Duodenal mucosa (tissue), 2 donors: ENCODE measurements around the gene APMAP.
"Not testable (repeated sequence)": the region's sequence is repeated elsewhere in the genome, so short reads cannot be mapped to it uniquely, and the experiment has no call there.

Experiments
- H3K27ac ChIP-seq: one replicate; pipeline ENCODE4 v1.7.0; 2013; ENCODE audit warnings: low read depth, low read length
- H3K27me3 ChIP-seq, 2 donors: one replicate each; pipeline ENCODE4 v1.7.0; 2013; ENCODE audit warnings: low read length in 2 of 2, control low read depth in 1 of 2; ENCODE audit not compliant: insufficient read depth in 2 of 2, control insufficient read depth in 1 of 2
- H3K36me3 ChIP-seq, 2 donors: one replicate each; pipeline ENCODE4 v1.7.0; 2013; ENCODE audit warnings: low read length in 2 of 2, control low read depth in 1 of 2; ENCODE audit not compliant: insufficient read depth in 2 of 2, control insufficient read depth in 1 of 2
- H3K4me1 ChIP-seq, 2 donors: one replicate each; pipeline ENCODE4 v1.7.0; 2013; ENCODE audit warnings: low read length in 2 of 2, control low read depth in 1 of 2; ENCODE audit not compliant: insufficient read depth in 2 of 2, control insufficient read depth in 1 of 2
- H3K4me3 ChIP-seq, 2 donors: one replicate each; pipeline ENCODE4 v1.7.0; 2013; ENCODE audit warnings: low read length in 2 of 2, low read depth in 1 of 2
- H3K9ac ChIP-seq, 2 donors: one replicate each; pipeline ENCODE4 v1.7.0; 2013; ENCODE audit warnings: low read length in 2 of 2, low read depth in 1 of 2
- H3K9me3 ChIP-seq, 2 donors: one replicate each; pipeline ENCODE4 v1.7.0; 2013; ENCODE audit warnings: low read length in 2 of 2, control low read depth in 1 of 2; ENCODE audit not compliant: control insufficient read depth in 1 of 2

Gene APMAP

DNA sequence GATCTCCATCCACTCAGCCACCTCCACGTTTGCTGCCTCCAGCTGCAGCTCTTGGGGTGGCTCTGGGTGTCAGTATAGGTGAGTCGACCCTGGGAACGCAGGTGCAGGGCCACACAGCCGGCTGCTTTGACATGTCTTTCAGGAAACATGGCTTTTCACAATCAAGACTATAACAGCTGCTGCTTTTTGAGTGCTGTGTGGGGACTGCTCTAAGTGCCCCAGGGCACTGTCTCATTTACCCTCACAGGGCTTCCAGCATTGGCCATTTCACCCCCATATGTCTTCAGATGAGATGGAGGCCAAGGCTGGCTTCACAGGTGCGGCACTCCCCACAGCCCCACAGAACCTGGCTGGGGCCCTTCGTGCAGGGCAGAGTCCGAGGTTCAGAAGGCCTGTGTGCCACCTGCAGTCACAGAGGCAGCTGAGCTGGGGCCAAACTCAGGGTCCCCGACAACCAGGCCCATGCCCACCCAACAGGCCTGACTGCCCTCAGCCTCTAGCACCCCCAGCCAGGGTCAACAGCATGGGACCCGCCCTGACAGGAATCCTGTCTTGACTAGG lies 58.4 kb downstream of the APMAP start:
- no peak overlapping the region for H3K27ac ChIP-seq
- peaks cover 25 to 30% of the 10 kb centered on the region in 2 donors for H3K4me1 ChIP-seq
- H3K4me3 ChIP-seq = no peak overlapping the region
- no peak overlapping the region for H3K9ac ChIP-seq
- H3K36me3 ChIP-seq = no peaks in the 10 kb centered on the region
- H3K27me3 ChIP-seq = no peaks in the 10 kb centered on the region
- no peaks in the 10 kb centered on the region for H3K9me3 ChIP-seq

DNA sequence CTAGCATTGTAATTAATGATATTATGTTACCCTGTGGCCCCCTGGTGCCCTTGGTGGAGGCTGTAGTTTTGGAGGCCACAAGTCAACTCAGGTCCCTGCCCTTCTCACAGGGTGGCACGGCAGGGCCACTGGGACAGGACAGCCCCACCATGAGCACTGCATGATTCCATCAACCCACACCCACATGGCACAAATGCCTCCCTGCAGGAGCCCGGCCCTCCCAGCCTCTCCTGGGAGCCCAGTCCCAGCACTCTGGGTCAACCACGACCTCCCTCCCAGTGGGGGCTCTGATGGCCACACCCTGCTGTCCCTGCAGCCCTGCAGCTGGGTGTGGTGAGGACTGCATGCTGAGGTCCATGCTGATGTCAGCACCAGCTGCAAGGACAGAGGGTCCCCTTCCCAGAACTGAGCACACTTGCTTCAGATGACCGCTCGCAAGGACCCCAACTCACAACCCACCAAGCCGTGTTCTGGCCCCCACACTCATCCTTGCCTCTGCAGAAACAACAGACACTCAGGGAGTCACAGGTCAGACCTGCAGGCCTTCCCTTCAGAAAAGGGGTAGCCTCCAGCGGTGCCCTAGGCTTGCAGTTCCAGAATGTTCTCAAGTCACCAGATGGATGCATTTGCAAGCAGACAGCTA lies 59.2 kb downstream of the APMAP start:
- no peaks in the 10 kb centered on the region for H3K36me3 ChIP-seq
- H3K9me3 ChIP-seq = no peaks in the 10 kb centered on the region
- no peak overlapping the region for H3K27ac ChIP-seq
- H3K9ac ChIP-seq = no peak overlapping the region
- no peaks in the 10 kb centered on the region for H3K27me3 ChIP-seq
- peaks cover 25 to 30% of the 10 kb centered on the region in 2 donors for H3K4me1 ChIP-seq
- H3K4me3 ChIP-seq = no peak overlapping the region

DNA sequence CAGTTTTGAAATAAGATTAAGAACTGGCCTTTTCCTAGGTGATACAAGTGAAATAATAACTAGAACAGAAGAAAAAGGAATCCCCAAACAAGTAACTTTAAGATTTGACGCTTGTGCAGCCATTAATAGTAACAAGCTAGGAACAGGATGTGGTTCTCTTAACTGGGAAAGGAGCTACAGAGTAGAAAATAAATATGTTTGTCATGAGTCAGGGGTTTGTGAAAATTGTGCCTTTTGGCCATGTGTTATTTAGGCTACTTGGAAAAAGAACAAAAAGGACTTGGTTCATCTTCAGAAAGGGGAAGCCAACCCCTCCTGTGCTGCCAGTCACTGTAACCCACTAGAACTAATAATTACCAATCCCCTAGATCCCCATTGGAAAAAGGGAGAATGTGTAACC lies 60.7 kb downstream of the APMAP start:
- not testable (repeated sequence) for H3K4me3 ChIP-seq, H3K27ac ChIP-seq, H3K36me3 ChIP-seq, H3K27me3 ChIP-seq, H3K9me3 ChIP-seq, H3K9ac ChIP-seq
- H3K4me1 ChIP-seq = peaks cover 25 to 30% of the 10 kb centered on the region in 2 donors

DNA sequence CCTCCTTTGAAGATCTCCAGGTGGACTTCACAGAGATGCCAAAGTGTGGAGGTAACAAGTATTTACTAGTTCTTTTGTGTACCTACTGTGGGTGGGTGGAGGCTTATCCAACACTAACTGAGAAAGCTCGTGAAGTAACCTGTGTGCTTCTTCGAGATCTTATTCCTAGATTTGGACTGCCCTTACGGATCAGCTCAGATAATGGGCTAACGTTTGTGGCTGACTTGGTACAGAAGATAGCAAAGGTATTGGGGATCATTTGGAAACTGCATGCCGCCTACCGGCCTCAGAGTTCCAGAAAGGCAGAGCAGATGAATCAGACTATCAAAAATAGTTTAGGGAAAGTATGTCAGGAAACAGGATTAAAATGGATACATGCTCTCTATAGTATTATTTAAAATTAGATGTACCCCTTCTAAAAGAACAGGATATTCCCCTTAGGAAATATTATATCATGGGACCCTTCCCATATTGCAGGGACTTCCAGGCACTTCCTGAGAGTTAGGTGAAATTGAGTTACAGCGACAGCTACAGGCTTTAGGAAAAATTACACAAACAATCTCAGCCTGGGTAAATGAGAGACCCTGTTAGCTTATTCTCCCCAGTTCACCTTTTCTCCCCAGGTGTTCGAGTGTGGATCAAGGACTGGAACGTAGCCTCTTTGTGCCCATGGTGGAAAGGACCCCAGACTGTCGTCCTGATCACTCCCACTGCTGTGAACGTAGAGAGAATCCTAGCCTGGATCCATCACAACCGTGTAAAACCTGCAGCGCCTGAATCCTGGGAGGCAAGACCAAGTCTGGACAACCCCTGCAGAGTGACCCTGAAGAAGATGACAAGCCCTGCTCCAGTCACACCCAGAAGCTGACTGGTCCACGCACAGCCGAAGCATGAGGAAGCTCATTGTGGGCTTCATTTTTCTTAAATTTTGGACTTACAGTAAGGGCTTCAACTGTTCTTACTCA lies 61.5 kb downstream of the APMAP start:
- Histone ChIP-seq H3K27ac (peak overlapping the region; percentile 59), H3K9ac (peak overlapping the region; percentile 35 to 58), H3K4me3 (peak overlapping the region; percentile 58 to 62), H3K4me1 (peaks cover 25 to 30% of the 10 kb centered on the region in 2 donors)
- not testable (repeated sequence) for H3K36me3 ChIP-seq, H3K9me3 ChIP-seq, H3K27me3 ChIP-seq

DNA sequence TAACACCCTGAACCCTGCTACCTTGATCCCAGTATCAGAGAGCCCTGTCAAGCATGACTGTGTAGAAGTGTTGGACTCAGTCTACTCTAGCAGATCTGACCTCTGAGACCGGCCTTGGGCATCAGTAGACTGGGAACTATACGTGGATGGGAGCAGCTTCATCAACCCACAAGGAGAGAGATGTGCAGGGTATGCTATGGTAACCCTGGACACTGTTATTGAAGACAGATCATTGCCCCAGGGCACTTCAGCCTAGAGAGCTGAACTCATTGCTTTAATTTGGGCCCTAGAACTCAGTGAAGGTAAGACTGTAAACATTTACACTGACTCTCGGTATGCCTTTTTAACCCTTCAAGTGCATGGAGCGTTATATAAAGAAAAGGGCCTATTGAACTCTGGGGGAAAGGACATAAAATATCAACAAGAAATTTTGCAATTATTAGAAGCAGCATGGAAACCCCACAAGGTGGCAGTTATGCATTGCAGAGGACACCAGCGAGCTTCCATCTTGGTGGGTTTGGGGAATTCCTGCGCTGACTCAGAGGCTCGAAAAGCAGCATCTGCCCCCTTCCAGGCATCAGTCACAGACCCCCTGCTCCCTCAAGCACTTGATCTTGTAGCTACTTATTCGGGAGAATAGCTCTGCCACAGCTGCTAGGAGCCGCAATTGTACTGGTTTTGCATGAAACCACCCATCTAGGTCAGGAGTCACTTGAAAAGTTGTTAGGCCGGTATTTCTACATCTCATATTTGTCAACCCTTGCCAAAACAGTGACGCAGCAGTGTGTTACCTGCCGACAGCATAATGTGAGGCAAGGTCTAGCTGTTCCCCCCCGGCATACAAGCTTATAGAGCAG lies 62.5 kb downstream of the APMAP start:
- not testable (repeated sequence) for H3K36me3 ChIP-seq, H3K9me3 ChIP-seq, H3K27me3 ChIP-seq
- Histone ChIP-seq H3K9ac (peak overlapping the region; percentile 35 to 58), H3K4me1 (peaks cover 25 to 30% of the 10 kb centered on the region in 2 donors), H3K27ac (peak overlapping the region; percentile 59), H3K4me3 (peak overlapping the region; percentile 58 to 62)

DNA sequence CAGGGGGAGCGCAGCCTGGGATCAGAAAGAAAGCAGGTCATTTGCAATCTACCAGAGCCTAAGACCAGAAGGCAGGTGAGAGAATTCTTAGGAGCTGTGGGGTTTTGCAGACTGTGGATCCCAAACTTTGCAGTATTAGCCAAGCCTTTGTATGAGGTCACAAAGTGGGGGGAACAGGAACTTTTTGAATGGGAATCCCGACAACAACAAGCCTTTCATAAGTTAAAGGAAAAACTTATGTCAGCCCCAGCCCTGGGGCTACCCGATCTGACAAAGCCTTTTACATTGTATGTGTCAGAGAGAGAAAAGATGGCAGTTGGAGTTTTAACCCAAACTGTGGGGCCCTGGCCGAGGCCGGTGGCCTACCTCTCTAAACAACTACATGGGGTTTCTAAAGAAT lies 63.3 kb downstream of the APMAP start:
- H3K27ac ChIP-seq, H3K4me3 ChIP-seq, H3K36me3 ChIP-seq, H3K27me3 ChIP-seq, H3K9ac ChIP-seq, H3K9me3 ChIP-seq: not testable (repeated sequence)
- peaks cover 19 to 24% of the 10 kb centered on the region in 2 donors for H3K4me1 ChIP-seq

DNA sequence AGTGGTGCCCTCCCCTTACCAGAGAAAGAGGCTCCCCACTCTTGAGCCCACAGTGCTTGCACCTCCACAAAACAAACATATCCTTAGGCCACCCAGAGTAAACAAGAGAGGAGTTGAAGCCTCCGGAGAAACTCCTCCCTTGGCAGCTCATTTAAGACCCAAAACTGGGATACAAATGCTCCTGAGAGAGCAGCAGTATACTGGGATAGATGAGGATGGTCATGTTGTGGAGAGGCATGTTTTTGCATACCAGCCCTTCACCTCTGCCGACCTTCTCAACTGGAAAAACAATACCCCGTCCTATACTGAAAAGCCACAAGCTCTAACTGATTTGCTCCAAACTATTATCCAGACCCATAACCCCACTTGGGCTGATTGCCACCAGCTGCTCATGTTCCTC lies 71.8 kb downstream of the APMAP start:
- H3K27ac ChIP-seq, H3K9me3 ChIP-seq, H3K4me1 ChIP-seq, H3K27me3 ChIP-seq, H3K4me3 ChIP-seq, H3K36me3 ChIP-seq, H3K9ac ChIP-seq: not testable (repeated sequence)

DNA sequence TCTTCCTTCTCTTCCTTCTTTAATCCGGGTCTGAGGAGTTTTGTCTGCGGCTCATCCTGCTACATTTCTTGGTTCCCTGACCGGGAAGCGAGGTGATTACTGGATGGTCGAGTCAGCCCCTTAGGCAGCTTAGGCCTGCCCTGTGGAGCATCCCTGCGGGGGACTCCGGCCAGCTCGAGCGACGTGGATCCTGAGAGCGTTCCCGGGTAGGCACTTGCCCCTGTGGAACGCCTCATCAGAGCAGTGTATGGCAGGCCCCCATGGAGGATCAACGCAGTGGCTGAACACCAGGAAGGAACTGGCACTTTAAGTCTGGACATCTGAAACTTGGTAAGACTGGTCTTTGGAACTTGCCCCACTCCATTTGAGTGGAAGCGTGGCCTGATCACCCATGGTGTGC lies 72.9 kb downstream of the APMAP start:
- not testable (repeated sequence) for H3K4me3 ChIP-seq, H3K27ac ChIP-seq, H3K4me1 ChIP-seq, H3K9ac ChIP-seq, H3K9me3 ChIP-seq, H3K36me3 ChIP-seq, H3K27me3 ChIP-seq

DNA sequence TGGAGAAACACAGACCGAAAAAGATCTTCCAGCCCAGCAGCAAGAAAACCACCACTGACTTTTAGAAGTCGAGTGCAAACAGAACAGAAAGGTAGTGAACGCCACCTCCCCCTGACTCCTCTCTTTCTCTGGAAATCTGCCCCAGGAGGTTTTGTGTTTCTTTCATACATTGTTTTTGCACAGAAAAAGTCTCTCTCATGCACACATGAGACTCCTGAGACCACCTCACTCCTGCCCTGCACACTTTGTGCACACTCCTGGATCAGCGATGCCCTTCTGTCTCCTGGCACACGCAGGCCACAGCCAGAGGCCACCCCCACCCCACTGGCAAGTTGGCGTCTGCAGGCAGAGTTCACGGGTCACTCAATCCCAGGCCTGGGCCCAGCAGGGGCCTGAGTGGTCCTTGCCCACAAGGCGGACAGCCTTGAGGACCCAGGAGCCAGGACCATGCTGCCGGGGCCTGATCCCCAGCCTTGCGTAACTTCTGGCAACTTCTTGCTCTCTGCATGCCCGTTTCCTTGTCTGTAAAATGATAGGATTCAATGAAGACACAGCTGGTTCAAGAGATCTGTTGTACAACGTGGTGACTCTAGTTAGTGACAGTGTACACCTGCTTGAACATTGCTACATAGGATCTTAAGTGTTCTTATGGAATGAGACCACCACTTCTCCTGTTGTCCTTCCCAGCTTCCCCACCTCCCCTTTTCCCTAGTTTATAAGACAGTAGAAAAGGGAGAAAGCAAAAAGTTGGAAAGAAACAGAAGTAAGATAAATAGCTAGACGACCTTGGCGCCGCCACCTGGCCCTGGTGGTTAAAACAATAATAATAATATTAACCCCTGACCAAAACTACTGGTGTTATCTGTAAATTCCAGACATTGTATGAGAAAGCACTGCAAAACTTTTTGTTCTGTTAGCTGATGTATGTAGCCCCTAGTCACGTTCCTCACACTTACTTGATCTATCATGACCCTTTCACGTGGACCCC lies 73.7 kb downstream of the APMAP start:
- Histone ChIP-seq H3K27me3 (no peaks in the 10 kb centered on the region), H3K27ac (no peak overlapping the region), H3K36me3 (no peaks in the 10 kb centered on the region), H3K9me3 (no peaks in the 10 kb centered on the region), H3K9ac (no peak overlapping the region), H3K4me3 (no peak overlapping the region), H3K4me1 (peaks cover 3 to 4% of the 10 kb centered on the region in 2 donors)
